Sigmoid colon (tissue), 7 donors: ENCODE results near the gene DTX1. TPM values are rescaled to one million over a fixed set of nuclear protein-coding genes. Genes with fewer than 3 reads are reported as not detected.

Source experiments
- DNase-seq: peaks from one replicate; pipeline ENCODE4 v3.0.0-alpha.2; 2019
- H3K27ac ChIP-seq, 4 donors: fragments of 200-600 bp; sonication (generic); one replicate each; pipeline ENCODE4 v1.5.1; 2016 to 2019; ENCODE audit warnings: mild to moderate bottlenecking in 1 of 4
- H3K27me3 ChIP-seq, 3 donors: fragments of 200-600 bp; sonication (generic); one replicate each; pipeline ENCODE4 v1.5.1; 2019; ENCODE audit warnings: mild to moderate bottlenecking in 1 of 3
- H3K36me3 ChIP-seq, 4 donors: fragments of 200-600 bp; sonication (generic); one replicate each; pipeline ENCODE4 v1.5.1; 2016 to 2019
- H3K4me1 ChIP-seq, 4 donors: fragments of 200-600 bp; sonication (generic); one replicate each; pipeline ENCODE4 v1.5.1; 2017 to 2019
- H3K4me3 ChIP-seq, 4 donors: fragments of 200-600 bp; sonication (generic); one replicate each; pipeline ENCODE4 v1.5.1; 2017 to 2019; ENCODE audit warnings: mild to moderate bottlenecking in 2 of 4, moderate library complexity in 1 of 4
- H3K9me3 ChIP-seq, 4 donors: fragments of 200-600 bp in 3 of 4; sonication (generic) in 3 of 4; one replicate each; pipeline versions ENCODE4 v1.5.1 to v1.6.1; 2013 to 2019
- EP300 ChIP-seq, 4 donors: sonication (generic); formaldehyde crosslinking; IDR thresholded peaks; one replicate each; pipeline ENCODE4 v1.6.1; 2017; ENCODE audit warnings: antibody characterized with exemption in 4 of 4
- POLR2A ChIP-seq, 2 donors: fragments of 450-650 bp; IDR thresholded peaks; one replicate each; pipeline ENCODE4 v1.6.1; 2016; ENCODE audit warnings: antibody characterized with exemption in 2 of 2, mild to moderate bottlenecking in 2 of 2, moderate library complexity in 2 of 2
- POLR2AphosphoS5 ChIP-seq, 4 donors: sonication (generic); formaldehyde crosslinking; IDR thresholded peaks; one replicate each; pipeline ENCODE4 v1.6.1; 2017; ENCODE audit warnings: antibody characterized with exemption in 4 of 4
- WGBS, 2 donors: extraction: QIAGEN DNeasy Blood & Tissue Kit; methylation state at CpG; one replicate each; pipeline ENCODE4 v1.1.7; 2013; 5-methylcytosine and 5-hydroxymethylcytosine counted together
- intact Hi-C: fragments of 100-400 bp; cut with DNase I; formaldehyde crosslinking; loops from one replicate; pipeline ENCODE4 v1.15.1; 2023
- polyA plus RNA-seq, 3 donors: library from polyadenylated mRNA; stranded (reverse); fragments of 200-250 nt; gene quantifications; one replicate each; pipeline ENCODE4 v1.2.3, GENCODE V29; 2013
- total RNA-seq, 4 donors: library from RNA; depleted of rRNA; stranded (reverse); fragments of >200 nt; gene quantifications; one replicate each; pipeline ENCODE4 v1.1.0, GENCODE V29; 2016
- TF ChIP-seq, protein P1 (sequence below), 4 experiments: fragments of 450-650 bp in 3 of 4; fragments of 200-600 bp in 1 of 4; IDR thresholded peaks; one replicate each; pipeline ENCODE4 v1.5.1; 2016 to 2019; ENCODE audit warnings: antibody characterized with exemption in 4 of 4, mild to moderate bottlenecking in 3 of 4, moderate library complexity in 2 of 4
- donor health status: healthy with polysubstance abuse.
- donor health status: Bipolar disorder and iron deficiency.
- donor health status: healthy.

Gene DTX1
- total RNA-seq (1 to 10 TPM; 2.8 to 8.0 (median 3.4) TPM), polyA plus RNA-seq (10 to 100 TPM in 1 of 3 donors, 1 to 10 TPM in 2; 1.2 to 15.8 (median 3.0) TPM)

DNA sequence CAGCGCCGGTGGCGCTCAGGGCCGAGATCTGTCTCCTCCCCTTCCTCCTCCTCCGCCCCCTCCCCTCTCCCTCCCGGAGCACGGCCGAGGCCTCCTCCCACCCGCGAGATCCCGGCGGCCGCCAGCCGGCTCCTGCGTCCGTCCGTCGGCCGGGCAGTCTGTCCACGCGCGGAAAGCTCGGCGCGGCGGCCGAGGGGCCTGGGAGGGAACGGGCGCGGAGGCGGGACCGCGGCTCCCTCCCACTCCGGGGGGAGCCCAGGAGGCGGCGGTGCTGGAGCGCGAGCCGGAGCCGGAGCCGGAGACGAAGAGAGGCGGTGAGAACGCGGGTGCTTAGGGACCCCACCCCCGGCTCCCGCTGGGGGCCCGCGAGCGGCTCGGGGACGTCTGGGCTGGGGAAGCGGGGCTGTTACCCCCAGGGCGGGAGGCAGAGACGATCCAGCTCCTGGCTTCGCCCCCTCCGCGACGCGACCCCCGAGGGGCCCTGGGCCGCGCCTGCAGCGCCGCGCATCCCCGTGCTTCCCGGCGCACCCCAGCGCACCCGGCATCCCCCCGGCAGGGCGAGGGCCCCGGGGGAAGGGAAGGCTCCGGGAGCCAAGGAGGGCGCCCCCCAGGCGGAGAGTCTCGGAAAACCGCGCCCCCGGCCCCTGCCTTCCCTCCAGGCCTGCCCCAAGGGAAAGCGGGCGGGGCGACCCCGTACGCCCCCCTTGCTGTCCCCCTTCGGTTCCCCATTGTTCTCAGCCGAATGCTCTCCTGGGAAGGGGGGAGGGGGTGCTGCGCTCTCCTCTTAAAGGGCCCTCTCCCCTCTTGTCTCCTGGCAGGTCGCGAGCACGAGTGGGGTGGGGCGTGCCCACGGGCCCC, at the start of gene DTX1:
TSS of gene DTX1 (plus strand) at position 100 of the 858 bp plus-strand sequence. CDS start 1,463 bp downstream, outside the sequence.
- no peak for DNase-seq
- no peak for TF ChIP-seq EP300 (IDR thresholded peaks at IDR 0.05)
- no peak for TF ChIP-seq POLR2AphosphoS5 (IDR thresholded peaks at IDR 0.05)
- TF ChIP-seq, protein P1, sequence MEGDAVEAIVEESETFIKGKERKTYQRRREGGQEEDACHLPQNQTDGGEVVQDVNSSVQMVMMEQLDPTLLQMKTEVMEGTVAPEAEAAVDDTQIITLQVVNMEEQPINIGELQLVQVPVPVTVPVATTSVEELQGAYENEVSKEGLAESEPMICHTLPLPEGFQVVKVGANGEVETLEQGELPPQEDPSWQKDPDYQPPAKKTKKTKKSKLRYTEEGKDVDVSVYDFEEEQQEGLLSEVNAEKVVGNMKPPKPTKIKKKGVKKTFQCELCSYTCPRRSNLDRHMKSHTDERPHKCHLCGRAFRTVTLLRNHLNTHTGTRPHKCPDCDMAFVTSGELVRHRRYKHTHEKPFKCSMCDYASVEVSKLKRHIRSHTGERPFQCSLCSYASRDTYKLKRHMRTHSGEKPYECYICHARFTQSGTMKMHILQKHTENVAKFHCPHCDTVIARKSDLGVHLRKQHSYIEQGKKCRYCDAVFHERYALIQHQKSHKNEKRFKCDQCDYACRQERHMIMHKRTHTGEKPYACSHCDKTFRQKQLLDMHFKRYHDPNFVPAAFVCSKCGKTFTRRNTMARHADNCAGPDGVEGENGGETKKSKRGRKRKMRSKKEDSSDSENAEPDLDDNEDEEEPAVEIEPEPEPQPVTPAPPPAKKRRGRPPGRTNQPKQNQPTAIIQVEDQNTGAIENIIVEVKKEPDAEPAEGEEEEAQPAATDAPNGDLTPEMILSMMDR (IDR thresholded peaks at IDR 0.05): no peak
- no peak for TF ChIP-seq POLR2A (IDR thresholded peaks at IDR 0.05)
- peaks cover 0 to 14% (median 13%) of the 10 kb centered on the region in 4 donors for H3K4me1 ChIP-seq
- H3K4me3 ChIP-seq: peak within 1 kb of the TSS; percentile 3 to 49 (median 41)
- no peak within 1 kb of the TSS for H3K27ac ChIP-seq
- intact Hi-C loops: no loop called here
- no peaks in the 10 kb centered on the region for H3K36me3 ChIP-seq
- peaks cover 16 to 63% (median 35%) of the 10 kb centered on the region in 3 donors for H3K27me3 ChIP-seq
- 1 to 4% methylated on average over 94 of the region's 94 CpGs for WGBS, 2 donors
- no peaks in the 10 kb centered on the region for H3K9me3 ChIP-seq

- WGBS, 2 donors: 74 to 92% methylated on average over 4 of the region's 4 CpGs
- intact Hi-C loops: loop anchor here (10.0 kb wide), 1 partner anchor 102 kb away; the partner anchor contains the start of gene OAS1
- Histone ChIP-seq H3K27me3 (no peaks in the 10 kb centered on the region), H3K27ac (no peak overlapping the region), H3K36me3 (peaks cover 0 to 5% (median 0%) of the 10 kb centered on the region in 4 donors), H3K4me3 (no peak overlapping the region), H3K9me3 (peaks cover 0 to 5% (median 0%) of the 10 kb centered on the region in 4 donors), H3K4me1 (no peaks in the 10 kb centered on the region)
- no peak for TF ChIP-seq POLR2A (IDR thresholded peaks at IDR 0.05)
- TF ChIP-seq, protein P1 (IDR thresholded peaks at IDR 0.05): no peak
- TF ChIP-seq POLR2AphosphoS5 (IDR thresholded peaks at IDR 0.05): no peak
- no peak for TF ChIP-seq EP300 (IDR thresholded peaks at IDR 0.05)
- DNase-seq: no peak
These were observed 49.4 kb upstream of the DTX1 start for GRCh38 chr12:113007166-113007565.

GRCh38 chr12:113010701-113011100, 45.8 kb upstream of the DTX1 start:
- WGBS, 2 donors: 86% methylated on average over 2 of the region's 2 CpGs
- H3K36me3 ChIP-seq: peaks cover 0 to 5% (median 0%) of the 10 kb centered on the region in 4 donors
- TF ChIP-seq POLR2A (IDR thresholded peaks at IDR 0.05): no peak
- TF ChIP-seq, protein P1 (IDR thresholded peaks at IDR 0.05): no peak
- TF ChIP-seq EP300 (IDR thresholded peaks at IDR 0.05): no peak

DNA sequence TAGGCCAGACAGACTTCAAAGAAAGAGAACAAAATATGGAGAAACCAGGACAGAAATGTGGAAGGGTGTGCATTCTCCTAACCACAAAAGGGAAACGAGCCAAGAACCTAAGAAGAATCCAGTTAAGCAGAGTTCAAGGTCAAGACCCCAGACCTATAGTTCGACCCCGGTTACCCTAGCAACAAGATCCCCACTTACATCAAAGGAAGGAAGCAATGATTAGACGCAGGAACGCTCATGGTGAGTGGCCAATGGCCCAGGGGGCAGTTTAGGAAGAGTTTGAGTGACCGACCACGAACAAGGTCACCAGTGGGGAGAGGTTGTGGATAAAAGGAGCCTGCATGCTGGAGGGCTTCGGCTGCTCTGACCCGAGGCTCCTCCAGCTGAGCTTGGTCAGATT, 42.0 kb upstream of the DTX1 start:
- intact Hi-C loops: no loop called here
- 68 to 74% methylated on average over 9 of the region's 9 CpGs for WGBS, 2 donors

More at GRCh38 chr12:113010701-113011100, 45.8 kb upstream of the DTX1 start:
- intact Hi-C loops: no loop called here
- H3K4me3 ChIP-seq: no peak overlapping the region
- no peaks in the 10 kb centered on the region for H3K4me1 ChIP-seq
- DNase-seq: no peak
- H3K27me3 ChIP-seq: peaks cover 0 to 3% (median 0%) of the 10 kb centered on the region in 3 donors
- H3K9me3 ChIP-seq: peaks cover 0 to 5% (median 0%) of the 10 kb centered on the region in 4 donors
- no peak overlapping the region for H3K27ac ChIP-seq

GRCh38 chr12:113016796-113017195, 39.7 kb upstream of the DTX1 start:
- no peak for DNase-seq
- 50 to 75% methylated on average over 5 of the region's 5 CpGs for WGBS, 2 donors
- intact Hi-C loops: no loop called here
- Histone ChIP-seq H3K4me1 (no peaks in the 10 kb centered on the region), H3K27me3 (peaks cover 0 to 3% (median 0%) of the 10 kb centered on the region in 3 donors), H3K4me3 (no peak overlapping the region), H3K9me3 (no peaks in the 10 kb centered on the region), H3K27ac (no peak overlapping the region), H3K36me3 (no peaks in the 10 kb centered on the region)
- TF ChIP-seq POLR2A (IDR thresholded peaks at IDR 0.05): no peak
- no peak for TF ChIP-seq POLR2AphosphoS5 (IDR thresholded peaks at IDR 0.05)
- TF ChIP-seq EP300 (IDR thresholded peaks at IDR 0.05): no peak
- TF ChIP-seq, protein P1 (IDR thresholded peaks at IDR 0.05): no peak

More for the DNA sequence above, 42.0 kb upstream of the DTX1 start:
- H3K36me3 ChIP-seq: no peaks in the 10 kb centered on the region
- TF ChIP-seq POLR2AphosphoS5 (IDR thresholded peaks at IDR 0.05) (no peak), POLR2A (IDR thresholded peaks at IDR 0.05) (no peak), EP300 (IDR thresholded peaks at IDR 0.05) (no peak)
- no peak for DNase-seq
- H3K4me1 ChIP-seq: no peaks in the 10 kb centered on the region
- no peak overlapping the region for H3K27ac ChIP-seq
- H3K27me3 ChIP-seq: peaks cover 0 to 3% (median 0%) of the 10 kb centered on the region in 3 donors
- H3K4me3 ChIP-seq: no peak overlapping the region
- H3K9me3 ChIP-seq: peaks cover 0 to 5% (median 0%) of the 10 kb centered on the region in 4 donors
